Natural killer cell treated with Interleukin-12 subunit alpha and Interleukin-12 subunit beta and Interleukin-15 and Interleukin-18, amount 100 ng/mL, for 72 hours (primary cell): ENCODE measurements around the gene PCK2. TPM values are rescaled to one million over a fixed set of nuclear protein-coding genes. Genes with fewer than 3 reads are reported as not detected.

Experiments
- ATAC-seq, 2 donors: fragments of 150-1000 bp; cut with Tn5 transposase in 1 of 2; sonication (Bioruptor Pico), chemical (Tn5 transposase) in 1 of 2; 2 replicates each; pipeline ENCODE4 v1.10.0; 2021
- DNase-seq: peaks from one replicate; pipeline ENCODE4 v3.0.0; 2022; ENCODE audit warnings: low spot score
- H3K27ac Mint-ChIP-seq, 2 donors: 1 replicate in 1 of 2; 2 replicates in 1 of 2; pipeline ENCODE4 v1.8.0; 2022; ENCODE audit warnings: mixed read lengths in 2 of 2, mild to moderate bottlenecking in 1 of 2, moderate library complexity in 1 of 2
- H3K27me3 Mint-ChIP-seq, 2 donors: 1 replicate in 1 of 2; 2 replicates in 1 of 2; pipeline ENCODE4 v1.8.0; 2022; ENCODE audit warnings: mixed read lengths in 2 of 2
- H3K36me3 Mint-ChIP-seq: one replicate; pipeline ENCODE4 v1.8.0; 2022; ENCODE audit warnings: mixed read lengths
- H3K4me1 Mint-ChIP-seq, 2 donors: 1 replicate in 1 of 2; 2 replicates in 1 of 2; pipeline ENCODE4 v1.8.0; 2022; ENCODE audit warnings: low read depth in 2 of 2, mixed read lengths in 2 of 2, mild to moderate bottlenecking in 1 of 2
- H3K4me3 Mint-ChIP-seq: one replicate; pipeline ENCODE4 v1.8.0; 2022; ENCODE audit warnings: mixed read lengths
- H3K9me3 Mint-ChIP-seq: 2 replicates; pipeline ENCODE4 v1.8.0; 2022; ENCODE audit warnings: mixed read lengths
- total RNA-seq, 2 donors: library from RNA; stranded (reverse); gene quantifications; one replicate each; pipeline ENCODE4 v1.2.3, GENCODE V29; 2022

Gene PCK2
- total RNA-seq, 2 donors from 2014 or later = 30.4 to 68.3 TPM

DNA sequence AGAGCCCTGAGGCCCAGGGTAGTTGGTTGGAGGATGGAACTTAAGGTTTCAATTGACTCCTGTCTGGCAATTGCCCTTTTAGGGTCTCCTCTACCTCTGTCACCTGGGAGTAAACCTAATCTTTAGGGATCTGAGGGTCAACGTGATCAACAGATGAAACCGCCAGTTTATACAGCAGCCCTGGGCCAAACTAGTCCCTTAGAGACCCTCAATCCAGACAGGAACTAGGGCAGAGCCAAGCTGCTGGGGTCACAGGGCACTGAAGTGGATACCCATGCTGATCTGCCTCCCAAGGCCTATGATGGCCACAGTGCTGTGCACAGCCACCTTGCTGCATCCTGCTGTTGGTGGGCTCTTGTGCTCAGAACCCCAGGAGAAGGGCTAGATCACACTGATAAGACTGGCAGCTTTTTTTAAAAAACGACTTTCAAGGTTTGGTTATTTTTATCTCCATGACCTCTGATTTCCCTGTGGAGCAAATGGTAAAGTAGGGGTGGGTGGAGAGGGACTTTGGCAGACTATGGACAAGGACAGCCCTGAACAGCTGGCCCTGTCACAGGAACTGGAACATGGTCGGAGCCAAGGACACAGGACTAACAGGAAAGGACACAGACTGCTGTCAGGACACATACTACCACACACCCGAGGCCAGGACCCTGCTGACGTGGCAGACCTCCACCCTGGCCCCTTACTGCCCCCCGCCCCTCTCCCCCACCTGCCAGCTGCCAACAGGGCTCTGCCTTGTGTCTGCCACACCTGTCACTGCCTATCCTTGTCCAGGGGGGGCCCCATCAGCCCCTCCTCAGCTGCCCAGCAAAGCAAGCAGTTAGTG, 36.8 kb downstream of the PCK2 start:
- Mint-ChIP-seq H3K27me3 (no peaks in the 10 kb centered on the region), H3K9me3 (no peaks in the 10 kb centered on the region), H3K36me3 (no peaks in the 10 kb centered on the region), H3K4me3 (no peak overlapping the region), H3K4me1 (peaks cover 6 to 7% of the 10 kb centered on the region in 2 donors), H3K27ac (no peak overlapping the region)
- DNase-seq (peak; percentile 57), ATAC-seq (no peak)

DNA sequence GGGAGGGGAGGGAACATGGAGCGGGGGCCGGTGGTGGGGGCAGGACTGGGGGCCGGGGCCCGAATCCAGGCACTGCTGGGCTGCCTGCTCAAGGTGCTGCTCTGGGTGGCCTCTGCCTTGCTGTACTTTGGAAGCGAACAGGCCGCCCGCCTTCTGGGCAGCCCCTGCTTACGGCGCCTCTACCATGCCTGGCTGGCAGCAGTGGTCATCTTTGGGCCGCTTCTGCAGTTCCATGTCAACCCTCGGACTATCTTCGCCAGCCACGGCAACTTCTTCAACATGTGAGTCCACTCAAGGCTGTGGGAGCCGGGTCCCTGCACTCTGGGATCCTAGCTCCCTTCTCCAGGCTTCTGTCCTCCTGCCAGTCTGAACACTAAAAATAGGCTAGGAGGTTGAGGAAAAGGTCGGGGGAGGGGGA, 37.4 kb downstream of the PCK2 start:
- Mint-ChIP-seq H3K27ac (no peak overlapping the region), H3K4me3 (no peak overlapping the region)

DNA sequence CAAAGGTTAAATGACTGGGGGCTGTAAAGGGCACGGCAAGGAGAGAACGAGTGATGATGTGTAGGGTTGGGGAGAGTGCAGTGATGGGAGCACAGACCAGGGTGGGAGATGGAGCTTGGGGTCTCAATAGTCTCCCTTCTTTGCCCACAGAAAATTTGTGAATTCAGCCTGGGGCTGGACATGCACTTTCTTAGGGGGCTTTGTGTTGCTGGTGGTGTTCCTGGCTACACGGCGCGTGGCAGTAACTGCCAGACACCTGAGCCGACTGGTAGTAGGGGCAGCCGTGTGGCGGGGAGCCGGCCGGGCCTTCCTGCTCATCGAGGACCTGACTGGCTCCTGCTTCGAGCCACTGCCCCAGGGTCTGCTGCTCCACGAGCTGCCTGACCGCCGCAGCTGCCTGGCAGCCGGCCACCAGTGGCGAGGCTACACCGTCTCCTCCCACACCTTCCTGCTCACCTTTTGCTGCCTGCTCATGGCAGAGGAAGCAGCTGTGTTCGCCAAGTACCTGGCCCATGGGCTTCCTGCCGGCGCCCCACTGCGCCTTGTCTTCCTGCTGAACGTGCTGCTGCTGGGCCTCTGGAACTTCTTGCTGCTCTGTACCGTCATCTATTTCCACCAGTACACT, 38.1 kb downstream of the PCK2 start:
- H3K36me3 Mint-ChIP-seq = peaks cover 3% of the 10 kb centered on the region
- ATAC-seq = no peak

More for the DNA sequence above, 37.4 kb downstream of the PCK2 start:
- Mint-ChIP-seq H3K9me3 (no peaks in the 10 kb centered on the region), H3K27me3 (no peaks in the 10 kb centered on the region), H3K36me3 (no peaks in the 10 kb centered on the region), H3K4me1 (peaks cover 7 to 8% of the 10 kb centered on the region in 2 donors)
- DNase-seq (peak; percentile 41), ATAC-seq (no peak)

DNA sequence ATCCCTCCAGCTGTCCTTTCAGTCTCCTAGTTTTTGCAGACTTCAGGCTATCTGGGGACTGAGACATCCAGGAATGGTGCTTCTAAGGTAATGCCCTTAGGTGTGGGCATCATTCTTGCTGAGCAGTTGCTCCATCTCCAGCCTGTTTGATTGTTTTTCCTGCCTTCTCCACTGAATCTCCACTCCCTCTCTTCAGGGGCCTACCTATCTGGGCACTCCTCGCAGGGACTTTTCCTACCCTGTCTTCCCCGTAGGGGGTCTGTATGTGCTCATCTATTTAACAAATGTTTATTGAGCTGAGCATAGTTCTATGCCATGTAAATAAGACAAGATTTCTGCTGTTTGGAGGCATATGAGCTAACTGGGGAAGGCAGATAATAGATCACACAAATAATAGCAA, 38.9 kb downstream of the PCK2 start:
- no peaks in the 10 kb centered on the region for H3K27me3 Mint-ChIP-seq
- DNase-seq (peak; percentile 16), ATAC-seq (no peak)
- H3K27ac Mint-ChIP-seq = no peak overlapping the region
- H3K4me3 Mint-ChIP-seq = no peak overlapping the region
- peaks cover 16% of the 10 kb centered on the region in 2 donors for H3K4me1 Mint-ChIP-seq
- H3K9me3 Mint-ChIP-seq = no peaks in the 10 kb centered on the region
- H3K36me3 Mint-ChIP-seq = peaks cover 4% of the 10 kb centered on the region

More for the DNA sequence above, 38.1 kb downstream of the PCK2 start:
- peak; percentile 42 for DNase-seq
- no peak overlapping the region for H3K4me3 Mint-ChIP-seq
- H3K9me3 Mint-ChIP-seq = no peaks in the 10 kb centered on the region
- peaks cover 13 to 14% of the 10 kb centered on the region in 2 donors for H3K4me1 Mint-ChIP-seq
- H3K27ac Mint-ChIP-seq = no peak overlapping the region
- no peaks in the 10 kb centered on the region for H3K27me3 Mint-ChIP-seq

DNA sequence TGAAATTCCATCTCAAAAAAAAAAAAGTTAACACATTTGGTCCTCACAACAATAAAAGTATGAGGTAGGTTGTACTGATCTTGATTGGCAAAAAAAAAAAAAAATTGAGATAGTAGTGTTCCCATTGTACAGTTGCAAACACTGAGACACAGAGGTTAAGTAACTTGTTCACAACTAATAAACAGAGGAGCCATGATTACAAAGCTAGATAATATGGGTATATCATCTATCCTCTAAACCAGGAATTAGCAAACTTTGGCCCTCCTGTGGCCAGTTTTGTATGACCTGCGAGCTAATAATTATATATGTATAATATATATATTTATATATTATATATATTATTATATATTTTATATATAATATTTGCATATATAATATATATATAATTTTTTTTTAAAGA, 39.6 kb downstream of the PCK2 start:
- peaks cover 4% of the 10 kb centered on the region for H3K36me3 Mint-ChIP-seq
- H3K9me3 Mint-ChIP-seq = no peaks in the 10 kb centered on the region
- H3K4me3 Mint-ChIP-seq = no peak overlapping the region
- H3K4me1 Mint-ChIP-seq = peaks cover 19 to 21% of the 10 kb centered on the region in 2 donors
- no peak for ATAC-seq
- DNase-seq = no peak
- H3K27me3 Mint-ChIP-seq = no peaks in the 10 kb centered on the region
- no peak overlapping the region for H3K27ac Mint-ChIP-seq

DNA sequence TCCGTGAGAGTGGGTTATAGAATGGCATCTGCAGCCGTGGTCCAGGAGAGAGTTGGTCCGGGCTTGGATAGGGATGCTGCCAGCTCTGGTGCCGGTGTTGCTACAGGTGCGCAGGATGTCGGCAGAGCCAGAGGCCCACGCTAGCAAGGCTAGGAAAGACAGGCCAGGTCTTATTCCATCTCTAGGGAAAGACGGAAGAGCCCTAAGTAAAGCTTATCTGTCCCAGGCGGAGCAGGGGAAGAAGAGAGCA, 41.4 kb downstream of the PCK2 start:
- Mint-ChIP-seq H3K9me3 (no peaks in the 10 kb centered on the region), H3K36me3 (peaks cover 13% of the 10 kb centered on the region), H3K27ac (peak overlapping the region; percentile 59 to 84), H3K27me3 (no peaks in the 10 kb centered on the region), H3K4me1 (peaks cover 31% of the 10 kb centered on the region in 2 donors), H3K4me3 (peak overlapping the region; percentile 89)
- no peak for ATAC-seq
- no peak for DNase-seq

DNA sequence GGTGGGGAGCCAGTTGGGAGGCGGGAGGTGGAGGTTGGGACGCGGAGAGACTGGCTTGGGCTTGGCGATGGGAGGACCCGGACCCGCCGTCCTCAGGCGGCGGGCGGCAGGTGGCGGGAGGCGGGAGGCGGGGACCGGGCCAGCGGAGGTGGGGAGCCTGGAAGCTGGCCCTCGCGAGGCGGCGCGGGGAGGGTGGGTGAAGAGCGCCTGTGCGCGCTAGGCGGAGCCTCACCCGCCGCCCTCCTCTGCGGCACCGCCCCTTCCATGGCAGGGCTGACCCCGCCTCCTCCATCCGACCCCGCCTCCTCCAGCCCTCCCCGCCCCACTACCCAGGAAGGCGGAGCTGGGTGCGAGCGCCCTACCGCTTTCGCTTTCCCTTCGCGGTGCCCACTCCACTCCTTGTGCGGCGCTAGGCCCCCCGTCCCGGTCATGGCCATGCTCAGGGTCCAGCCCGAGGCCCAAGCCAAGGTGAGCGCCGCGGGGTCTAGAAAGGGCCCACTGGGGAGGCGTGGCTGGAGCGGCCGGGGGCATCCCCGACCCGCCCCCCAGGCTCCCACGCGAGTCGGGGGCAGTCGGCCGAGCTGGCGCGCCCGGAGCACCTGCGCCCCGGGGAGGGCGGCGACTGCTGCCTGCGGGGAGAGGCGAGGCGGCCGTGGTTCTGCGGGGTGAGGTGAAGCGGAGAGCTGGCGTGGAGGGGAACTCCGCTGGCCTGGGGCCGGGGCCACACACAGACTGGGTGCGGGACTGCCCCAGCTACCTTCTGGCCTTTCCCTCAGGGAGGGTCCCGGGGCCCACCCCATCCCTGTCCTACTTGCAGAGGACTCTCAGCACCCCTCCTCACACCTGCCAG, 41.9 kb downstream of the PCK2 start, which contains the start of gene PSME1:
PSME1 (plus strand) TSS at position 361 of the 850 bp plus-strand sequence; CDS start at position 430, 69 bp downstream.
- no peaks in the 10 kb centered on the region for H3K27me3 Mint-ChIP-seq
- H3K4me3 Mint-ChIP-seq = peak within 1 kb of the TSS; percentile 89
- no peaks in the 10 kb centered on the region for H3K9me3 Mint-ChIP-seq
- H3K4me1 Mint-ChIP-seq = peaks cover 31 to 35% of the 10 kb centered on the region in 2 donors
- peaks cover 13% of the 10 kb centered on the region for H3K36me3 Mint-ChIP-seq
- peak within 1 kb of the TSS; percentile 83 to 90 for H3K27ac Mint-ChIP-seq
- peak; percentile 98 to 99 for ATAC-seq
- peak; percentile 96 for DNase-seq

DNA sequence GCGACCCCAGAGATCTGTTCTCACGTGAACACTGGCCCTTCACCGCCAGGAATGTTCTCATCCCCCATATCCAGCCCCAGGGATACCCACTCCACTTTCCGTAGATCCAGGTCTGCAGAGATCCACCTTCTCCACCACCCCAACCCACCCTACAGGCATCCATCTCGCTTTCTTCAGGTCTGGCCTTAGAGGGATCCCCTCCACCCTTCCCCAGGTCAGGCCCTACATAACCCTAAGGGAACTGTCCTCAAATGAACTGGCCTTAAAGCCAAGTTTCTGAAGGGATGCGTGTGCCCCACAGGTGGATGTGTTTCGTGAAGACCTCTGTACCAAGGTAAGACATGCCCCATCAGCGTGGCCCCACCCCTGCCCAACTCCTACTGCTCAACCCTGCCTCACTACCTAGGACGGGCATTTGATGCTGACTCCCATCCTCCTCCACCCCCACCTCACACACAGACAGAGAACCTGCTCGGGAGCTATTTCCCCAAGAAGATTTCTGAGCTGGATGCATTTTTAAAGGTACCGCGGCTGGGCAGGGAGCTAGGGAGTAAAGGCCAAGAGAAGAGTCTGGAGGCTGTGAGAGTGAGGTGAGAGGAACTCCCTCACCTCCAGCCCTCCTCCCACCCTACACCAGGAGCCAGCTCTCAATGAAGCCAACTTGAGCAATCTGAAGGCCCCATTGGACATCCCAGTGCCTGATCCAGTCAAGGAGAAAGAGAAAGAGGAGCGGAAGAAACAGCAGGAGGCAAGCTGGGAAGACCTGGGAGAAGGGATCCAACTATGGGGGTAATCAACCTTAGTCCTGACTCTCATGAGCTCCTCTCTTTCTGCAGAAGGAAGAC, 42.8 kb downstream of the PCK2 start:
- Mint-ChIP-seq H3K4me1 (peaks cover 34 to 39% of the 10 kb centered on the region in 2 donors), H3K27me3 (no peaks in the 10 kb centered on the region), H3K27ac (peak overlapping the region; percentile 83 to 90), H3K4me3 (peak overlapping the region; percentile 89), H3K9me3 (no peaks in the 10 kb centered on the region), H3K36me3 (peaks cover 13% of the 10 kb centered on the region)
- no peak for ATAC-seq
- no peak for DNase-seq

DNA sequence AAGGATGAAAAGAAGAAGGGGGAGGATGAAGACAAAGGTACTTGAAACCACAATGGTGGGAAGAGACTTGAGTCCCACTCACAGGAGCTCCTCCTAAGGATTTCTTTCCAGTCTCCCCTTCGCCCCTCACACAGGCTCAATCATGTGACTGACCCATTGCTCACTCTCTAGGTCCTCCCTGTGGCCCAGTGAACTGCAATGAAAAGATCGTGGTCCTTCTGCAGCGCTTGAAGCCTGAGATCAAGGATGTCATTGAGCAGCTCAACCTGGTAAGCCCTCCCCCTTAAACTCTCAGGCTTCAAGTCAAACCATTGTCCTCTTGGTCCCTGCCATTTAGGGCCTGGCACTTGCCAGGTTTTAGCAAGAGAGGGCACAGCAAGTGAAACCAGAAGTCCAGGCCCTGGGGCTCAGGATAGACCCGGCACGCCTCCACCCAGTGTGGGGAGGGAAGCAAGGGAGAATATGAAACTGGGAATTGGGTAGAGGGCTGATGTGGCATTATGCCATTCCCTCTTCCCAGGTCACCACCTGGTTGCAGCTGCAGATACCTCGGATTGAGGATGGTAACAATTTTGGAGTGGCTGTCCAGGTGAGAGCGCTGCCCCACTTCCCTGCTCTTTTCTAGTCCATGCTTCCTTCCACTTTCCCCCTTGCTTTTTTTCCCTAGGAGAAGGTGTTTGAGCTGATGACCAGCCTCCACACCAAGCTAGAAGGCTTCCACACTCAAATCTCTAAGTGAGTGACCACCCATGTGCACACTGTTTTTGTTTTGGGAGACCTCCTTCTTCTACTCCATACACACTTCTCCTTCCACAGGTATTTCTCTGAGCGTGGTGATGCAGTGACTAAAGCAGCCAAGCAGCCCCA, 43.7 kb downstream of the PCK2 start:
- Mint-ChIP-seq H3K27ac (peak overlapping the region; percentile 83 to 90), H3K9me3 (no peaks in the 10 kb centered on the region), H3K27me3 (no peaks in the 10 kb centered on the region), H3K4me1 (peaks cover 39 to 44% of the 10 kb centered on the region in 2 donors), H3K36me3 (peaks cover 14% of the 10 kb centered on the region), H3K4me3 (peak overlapping the region; percentile 89)
- no peak for DNase-seq
- no peak for ATAC-seq

DNA sequence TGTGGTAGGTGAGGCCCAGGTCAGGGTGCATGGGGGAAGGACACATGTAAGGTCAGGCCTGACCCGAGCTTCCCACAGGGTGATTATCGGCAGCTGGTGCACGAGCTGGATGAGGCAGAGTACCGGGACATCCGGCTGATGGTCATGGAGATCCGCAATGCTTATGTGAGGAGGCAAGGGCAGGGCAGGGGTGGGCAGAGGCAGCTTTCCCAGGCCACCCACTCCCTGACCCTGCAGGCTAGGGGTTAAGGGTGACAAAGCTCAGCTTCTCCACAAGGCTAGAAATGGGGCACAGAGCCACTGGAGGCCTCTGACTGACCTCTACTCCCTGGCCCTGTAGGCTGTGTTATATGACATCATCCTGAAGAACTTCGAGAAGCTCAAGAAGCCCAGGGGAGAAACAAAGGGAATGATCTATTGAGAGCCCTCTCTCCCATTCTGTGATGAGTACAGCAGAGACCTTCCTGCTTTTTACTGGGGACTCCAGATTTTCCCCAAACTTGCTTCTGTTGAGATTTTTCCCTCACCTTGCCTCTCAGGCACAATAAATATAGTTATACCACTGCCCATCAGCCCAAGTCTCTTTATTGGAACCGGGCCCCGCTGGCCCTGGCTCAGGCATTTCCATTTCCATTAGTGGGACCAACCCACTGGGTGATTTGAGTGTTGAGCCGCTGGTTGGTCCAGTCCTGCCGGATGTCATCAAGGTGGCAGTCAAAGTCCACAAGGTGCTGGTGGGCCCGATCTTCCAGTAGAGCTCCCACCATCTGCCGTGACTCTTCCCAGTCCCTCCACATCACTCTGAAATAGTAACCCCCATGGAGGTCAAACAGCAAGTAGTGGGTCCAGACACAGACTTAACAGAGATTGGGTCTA, 44.5 kb downstream of the PCK2 start:
- DNase-seq (no peak), ATAC-seq (no peak)
- H3K27ac Mint-ChIP-seq = peak overlapping the region; percentile 86 to 97
- no peaks in the 10 kb centered on the region for H3K9me3 Mint-ChIP-seq
- peaks cover 46 to 52% of the 10 kb centered on the region in 2 donors for H3K4me1 Mint-ChIP-seq
- H3K36me3 Mint-ChIP-seq = peaks cover 19% of the 10 kb centered on the region
- no peaks in the 10 kb centered on the region for H3K27me3 Mint-ChIP-seq
- H3K4me3 Mint-ChIP-seq = peak overlapping the region; percentile 85

DNA sequence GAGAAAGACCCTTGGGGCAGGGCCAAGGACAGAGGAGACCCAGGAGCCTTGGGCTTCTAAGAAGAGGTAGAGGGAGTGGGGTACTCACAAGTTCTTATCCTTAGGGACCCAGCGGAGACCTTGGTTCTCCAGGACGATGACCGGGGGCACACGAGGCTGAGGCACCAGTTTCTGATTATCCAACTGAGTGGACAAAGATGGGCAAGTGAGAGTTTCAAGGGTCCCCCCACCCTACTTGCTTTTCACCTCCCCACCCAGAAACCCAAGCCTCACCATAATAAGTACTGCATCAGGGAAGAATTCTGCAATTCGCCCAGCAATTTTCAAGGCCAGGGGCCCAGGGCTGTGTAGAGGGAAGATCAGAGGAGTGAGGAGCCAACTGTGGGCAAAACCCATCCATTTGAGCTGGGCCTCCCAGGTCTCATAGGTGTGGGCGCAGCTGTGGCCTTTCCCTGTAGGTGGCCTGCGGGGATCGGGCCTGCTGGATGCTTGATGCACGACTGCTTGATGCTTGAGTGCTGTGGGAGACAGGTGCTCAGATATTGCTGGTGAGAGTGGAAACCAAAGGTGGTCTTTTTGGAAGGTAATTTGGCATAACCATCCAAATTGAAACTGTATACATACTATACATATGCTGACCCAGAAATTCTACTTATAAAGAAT, 45.3 kb downstream of the PCK2 start:
- peak overlapping the region; percentile 86 to 97 for H3K27ac Mint-ChIP-seq
- H3K36me3 Mint-ChIP-seq = peaks cover 23% of the 10 kb centered on the region
- ATAC-seq = no peak
- no peaks in the 10 kb centered on the region for H3K9me3 Mint-ChIP-seq
- H3K27me3 Mint-ChIP-seq = no peaks in the 10 kb centered on the region
- DNase-seq = no peak
- H3K4me3 Mint-ChIP-seq = peak overlapping the region; percentile 85
- H3K4me1 Mint-ChIP-seq = peaks cover 54 to 59% of the 10 kb centered on the region in 2 donors
